C1 segment of cervical spinal cord (tissue), 14 donors: ENCODE results near the gene CHN1.
A peak's percentile ranks its signal among the peaks of the same experiment; 100 is the strongest.

Experiments used
- DNase-seq, 14 donors: peaks; one replicate each; lab custom pipeline; 2025; lab: John Stamatoyannopoulos, UW

Gene CHN1

DNA sequence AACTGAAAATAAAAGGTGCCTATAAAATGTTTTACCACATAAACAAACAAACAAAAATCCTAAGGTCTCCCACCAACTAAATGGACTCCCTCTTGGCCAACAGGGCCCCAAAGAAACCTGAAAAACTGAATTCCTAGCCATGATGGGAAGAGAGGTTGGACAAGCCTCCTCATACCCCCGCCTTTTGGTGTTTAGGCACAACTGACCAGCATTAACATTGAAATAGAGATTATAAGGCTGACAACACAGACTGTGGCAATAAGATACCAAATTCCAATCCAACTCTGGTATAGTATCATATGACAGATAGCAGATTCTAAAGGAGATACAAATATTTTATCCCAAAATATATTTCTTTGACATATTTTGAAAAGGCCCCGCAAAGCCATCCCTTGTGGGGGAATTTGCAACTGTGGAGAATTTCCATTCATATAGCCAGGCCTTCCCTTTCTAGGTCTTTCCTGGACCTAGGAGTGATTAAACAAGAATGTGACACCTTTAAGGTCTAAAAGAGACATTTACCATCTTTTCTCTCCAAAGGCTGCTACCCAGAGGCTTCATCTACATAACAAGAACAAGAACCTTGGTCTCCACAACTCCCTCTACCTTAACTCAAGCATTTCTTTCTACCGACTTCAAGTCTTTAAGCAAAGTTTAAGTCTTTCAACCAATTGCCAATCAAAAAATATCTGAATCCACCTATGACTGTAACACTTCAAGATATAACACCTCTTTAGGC is 80.0 kb downstream of the CHN1 start:
- DNase-seq = no peak

- no peak for DNase-seq
These were observed 81.0 kb downstream of the CHN1 start for GRCh38 chr2:174924061-174924693.

- DNase-seq = no peak
These were observed 85.1 kb downstream of the CHN1 start for GRCh38 chr2:174919947-174920595.

- DNase-seq = no peak
These were observed 86.2 kb downstream of the CHN1 start for GRCh38 chr2:174918886-174919526.

DNA sequence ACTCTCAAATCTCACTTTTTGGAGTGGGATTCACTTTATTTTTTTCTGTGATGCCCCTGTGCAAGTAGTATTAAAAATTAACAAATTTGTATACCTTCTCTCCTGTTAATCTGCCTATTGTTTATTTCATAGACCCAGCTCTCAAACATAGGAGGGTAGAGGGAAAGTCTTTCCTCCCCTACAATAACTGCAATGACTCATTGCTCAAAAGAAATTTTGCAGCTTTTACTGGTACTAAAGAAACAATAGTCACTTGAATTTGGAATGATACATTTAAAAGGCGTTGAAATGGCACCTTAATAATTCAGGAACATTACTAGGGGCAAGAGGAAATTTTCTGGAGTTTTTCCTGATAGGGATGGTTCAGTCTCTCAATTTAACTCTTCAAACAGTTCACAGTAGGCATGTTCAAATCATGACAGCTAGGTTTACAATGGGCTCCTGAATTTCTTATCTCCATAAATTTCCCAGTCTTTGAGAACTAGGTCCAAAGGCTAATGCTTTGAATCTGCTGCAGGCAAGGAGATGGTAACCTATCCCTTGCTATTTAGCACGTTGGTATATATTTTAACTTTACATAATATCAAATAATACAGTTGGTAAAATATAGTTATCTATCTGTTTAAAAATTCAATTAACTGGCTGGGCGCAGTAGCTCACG is 88.8 kb downstream of the CHN1 start:
- no peak for DNase-seq

GRCh38 chr2:174914853-174915760 is 90.1 kb downstream of the CHN1 start:
- peak in 2 of 14 donors; percentile 0 to 5 for DNase-seq

GRCh38 chr2:174908284-174908683 is 96.9 kb downstream of the CHN1 start:
- DNase-seq = no peak

DNA sequence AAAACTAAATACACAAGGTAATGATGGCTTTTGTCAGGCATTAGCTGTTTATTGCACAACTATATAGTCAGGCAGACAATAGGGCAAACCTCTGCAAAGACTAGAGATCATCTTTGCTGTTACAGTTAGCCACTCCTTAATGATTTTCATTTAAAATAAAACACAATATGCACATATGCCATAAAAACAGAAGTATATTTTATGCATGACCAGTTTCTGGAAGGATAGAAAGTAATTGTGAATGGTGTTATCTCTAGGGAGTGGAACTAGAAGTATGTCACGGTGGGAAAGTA is 102.0 kb downstream of the CHN1 start:
- DNase-seq = no peak

GRCh38 chr2:174902506-174903263 is 102.5 kb downstream of the CHN1 start:
- DNase-seq = no peak

DNA sequence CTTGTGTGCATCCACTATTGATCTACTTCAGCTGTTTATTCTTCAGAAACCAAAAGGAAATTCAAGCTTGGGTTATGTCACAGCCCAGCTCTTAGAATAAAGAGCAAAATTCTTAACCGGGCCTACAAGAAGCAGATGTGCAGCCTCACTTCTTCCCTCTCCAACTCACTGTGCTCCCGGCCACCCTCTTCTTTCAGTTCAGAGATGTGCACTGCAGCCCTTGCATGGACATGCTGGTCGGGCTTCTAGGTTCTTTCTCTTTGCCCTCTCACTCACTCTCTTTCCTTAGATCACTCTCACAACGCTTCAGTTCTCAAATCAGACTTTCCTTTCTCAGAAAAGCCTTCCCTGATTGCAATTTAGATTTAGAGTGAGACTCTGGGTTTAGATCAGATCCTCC is 104.1 kb downstream of the CHN1 start:
- no peak for DNase-seq

DNA sequence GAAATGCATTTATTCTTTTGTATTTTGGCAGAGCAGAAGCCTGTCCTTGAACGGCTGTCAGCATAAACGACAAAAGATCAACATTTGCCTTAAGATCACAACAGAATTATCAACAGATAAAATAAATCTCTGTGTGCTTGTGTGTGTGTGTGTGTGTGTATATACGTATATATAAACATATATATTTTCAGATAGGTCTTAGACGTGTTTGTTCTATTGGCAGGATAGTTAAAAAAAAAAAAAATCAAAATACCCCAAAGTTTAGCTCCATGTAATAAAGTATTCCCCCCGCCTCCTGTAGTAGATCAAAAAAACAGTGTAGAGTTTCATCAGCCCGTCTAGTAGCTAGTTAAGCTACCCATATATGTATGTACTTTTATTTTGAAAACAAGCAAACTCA is 107.9 kb downstream of the CHN1 start:
- DNase-seq = no peak

DNA sequence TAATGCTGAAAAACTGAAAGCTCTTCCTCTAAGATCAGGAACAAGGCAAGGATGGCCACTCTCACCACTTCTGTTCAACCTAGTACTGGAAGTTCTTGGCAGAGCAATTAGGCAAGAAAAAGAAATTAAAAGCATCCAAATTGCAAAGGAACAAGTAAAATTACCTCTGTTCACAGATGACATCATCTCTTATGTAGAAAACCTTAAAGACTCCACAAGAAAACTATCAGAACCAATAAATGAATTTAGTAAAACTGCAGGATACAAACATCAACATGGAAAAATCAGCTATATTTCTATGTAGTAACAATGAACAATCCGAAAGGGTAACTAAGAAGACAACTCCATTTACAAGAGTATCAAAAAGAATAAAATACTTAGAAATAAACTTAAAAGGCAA is 112.2 kb downstream of the CHN1 start:
- no peak for DNase-seq

DNA sequence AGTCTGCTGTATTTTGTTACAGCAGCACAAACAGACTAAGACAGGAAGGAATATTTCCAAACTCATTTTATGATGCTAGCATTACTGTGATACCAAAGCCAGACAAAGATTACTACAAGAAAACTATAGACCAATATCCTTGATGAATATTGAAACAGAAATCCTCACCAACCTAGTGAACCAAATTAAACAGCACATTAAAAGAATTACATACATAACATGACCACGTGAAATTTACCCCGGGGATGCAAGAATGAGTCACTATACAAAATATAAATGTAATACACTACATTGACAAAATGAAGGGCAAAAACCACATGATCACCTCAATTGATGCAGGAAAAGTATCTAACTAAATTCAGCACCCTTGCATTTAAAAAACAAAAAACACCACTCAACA is 112.6 kb downstream of the CHN1 start:
- DNase-seq = no peak

DNA sequence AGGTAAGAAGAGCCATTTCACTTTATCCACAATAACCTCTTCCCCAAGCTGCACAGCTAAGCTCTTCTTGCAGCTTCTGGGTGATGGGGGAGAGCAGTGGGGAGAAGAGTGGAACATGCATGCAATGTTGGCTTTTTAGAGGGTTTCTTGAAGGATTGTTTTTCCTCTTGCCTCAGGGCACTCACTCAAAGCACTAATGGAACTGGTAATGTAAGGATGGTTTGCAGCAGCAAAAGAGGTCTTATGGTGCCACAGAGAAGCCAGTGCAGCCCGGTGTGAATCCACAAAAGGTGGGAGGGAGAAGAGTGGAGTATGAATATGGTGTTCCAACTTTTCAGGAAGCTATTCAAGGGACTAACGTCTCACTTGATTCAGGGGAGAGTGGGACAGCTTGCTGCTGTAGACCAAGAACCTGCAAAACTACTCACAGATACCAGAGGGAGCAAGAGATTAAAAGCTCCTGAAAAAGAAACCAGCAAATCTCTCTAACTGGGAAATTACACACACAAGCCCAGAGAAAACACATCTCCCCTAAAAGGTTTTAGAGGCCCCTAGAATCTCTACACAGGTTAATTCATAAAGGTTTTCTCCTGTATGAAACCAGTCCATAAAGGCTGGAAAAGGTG is 116.4 kb downstream of the CHN1 start:
- DNase-seq = no peak

DNA sequence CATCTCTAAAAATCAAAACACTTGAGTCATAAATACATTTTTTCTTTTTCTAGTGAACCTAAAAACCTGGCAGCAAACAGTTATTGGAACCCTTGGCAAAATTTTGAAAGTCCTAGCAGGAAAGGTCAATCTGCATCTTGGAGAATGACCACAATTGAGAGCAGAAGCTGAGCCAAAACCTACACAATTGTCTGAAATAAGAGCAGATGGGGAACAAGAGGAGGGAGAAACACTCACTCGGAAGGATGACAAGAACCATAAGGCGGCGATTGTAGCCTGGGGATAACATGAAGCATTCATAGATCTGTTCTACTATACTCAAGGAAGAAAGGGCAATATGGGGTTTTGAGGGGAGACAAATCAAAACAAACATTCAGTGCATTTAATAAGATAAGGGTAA is 117.0 kb downstream of the CHN1 start:
- peak in 1 of 14 donors; percentile 63 for DNase-seq

GRCh38 chr2:174882416-174882815 is 122.8 kb downstream of the CHN1 start:
- no peak for DNase-seq

DNA sequence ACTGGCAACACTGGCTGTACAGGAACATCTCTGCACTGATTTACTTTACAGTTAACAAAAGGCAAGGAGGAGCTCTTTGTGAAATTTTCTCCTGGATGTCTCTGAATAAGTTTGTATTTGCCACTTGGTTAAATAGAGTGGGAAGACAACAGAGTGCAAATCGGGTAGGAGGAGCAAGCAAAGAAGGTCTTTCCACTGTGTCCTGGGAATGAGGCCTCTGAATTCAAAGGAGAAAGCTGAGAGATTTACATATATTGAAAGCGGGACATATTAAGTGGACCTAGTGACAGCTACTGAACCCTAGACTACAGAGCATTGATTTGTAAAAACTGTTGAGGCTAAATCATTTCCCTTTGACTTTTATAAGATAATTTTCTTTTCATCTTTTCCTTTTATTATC is 123.5 kb downstream of the CHN1 start:
- DNase-seq = no peak

GRCh38 chr2:174878537-174879147 is 126.5 kb downstream of the CHN1 start:
- no peak for DNase-seq

DNA sequence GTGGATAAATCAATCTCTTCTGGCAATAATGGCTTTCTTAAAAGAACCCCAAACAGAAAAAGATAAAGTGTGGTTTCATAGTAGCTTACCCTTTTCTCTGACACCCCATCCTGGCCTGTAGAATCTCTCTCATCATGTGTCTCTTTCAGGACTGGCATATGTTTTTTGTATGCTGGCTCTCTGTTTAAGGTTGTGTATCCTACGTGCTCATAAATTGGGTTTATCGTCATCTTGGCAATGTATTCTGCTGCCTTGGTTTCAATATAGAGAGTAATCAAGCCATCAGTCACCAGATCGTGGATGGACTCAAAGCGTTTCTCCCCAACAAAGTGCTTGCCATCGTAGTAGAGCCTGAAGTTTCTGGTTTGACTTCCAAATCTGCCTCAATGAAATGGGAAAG is 127.4 kb downstream of the CHN1 start:
- no peak for DNase-seq
